ENCODE data around the gene PDE7B.

PDE7B gene

DNA sequence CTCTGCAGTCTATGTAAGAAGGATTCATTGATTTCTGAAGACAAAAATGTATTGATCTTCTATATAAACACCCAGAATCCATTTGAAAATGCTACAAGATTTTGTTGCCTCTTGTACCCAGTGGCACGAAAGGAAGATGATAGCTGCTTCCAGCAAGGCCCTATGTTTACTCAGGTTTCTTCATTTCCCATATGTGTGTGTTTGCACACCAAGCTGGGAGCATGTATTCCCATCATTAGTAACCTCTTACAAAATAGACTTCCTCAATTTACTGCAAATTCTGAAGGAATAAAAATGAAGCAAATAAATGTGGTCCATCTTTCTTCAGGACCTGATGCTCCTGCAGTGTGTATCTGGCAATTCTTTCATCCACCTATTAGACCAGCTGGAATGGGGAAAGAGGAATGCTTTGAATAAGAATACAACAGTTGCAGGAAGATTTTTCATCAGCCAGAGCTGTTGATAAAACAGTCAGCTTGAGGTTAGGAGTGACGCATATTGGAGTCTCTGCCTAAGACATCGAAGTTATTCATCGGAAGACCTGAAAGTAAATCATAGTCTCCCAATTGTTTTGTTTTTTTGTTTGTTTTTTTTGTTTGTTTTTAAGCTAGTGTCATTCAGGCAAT, 132.3 kb downstream of the PDE7B start:
- 95 to 100% methylated on average over 3 to 4 of the region's 4 CpGs for WGBS, 2 experiments (ENCODE audit: insufficient coverage in 2 of 2)

DNA sequence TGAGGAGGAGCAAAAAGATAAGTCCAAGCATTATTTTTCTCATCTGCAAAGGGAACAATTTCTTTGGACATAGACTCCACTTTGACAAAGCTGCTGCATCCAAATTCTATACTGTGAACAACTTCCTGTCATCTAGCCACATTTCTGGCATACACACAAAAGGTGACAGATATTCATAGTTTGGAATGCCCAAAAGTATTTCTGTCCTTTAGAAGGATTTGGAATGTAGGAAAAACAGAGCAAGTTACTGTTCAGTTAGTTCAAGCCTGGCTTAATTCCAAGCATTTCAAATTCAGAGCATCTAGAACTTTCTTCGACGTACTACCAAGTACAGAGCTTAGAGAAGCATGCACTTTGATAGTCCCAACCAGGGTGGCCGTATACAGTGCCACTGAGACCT, 134.0 kb downstream of the PDE7B start:
- WGBS, 2 experiments (ENCODE audit: insufficient coverage in 2 of 2), result 95 to 100% methylated on average over 3 of the region's 3 CpGs
- Histone ChIP-seq H3K9me3 (ENCODE audit: control insufficient read depth, low read length) (no peaks in the 10 kb centered on the region), H3K4me3 (ENCODE audit: extremely low read depth, insufficient read depth, low read length, poor library complexity, severe bottlenecking) (no peak overlapping the region), H3K27ac (ENCODE audit: low read depth, low read length, severe bottlenecking) (no peak overlapping the region), H3K4me1 (ENCODE audit: control insufficient read depth, insufficient read depth, low read length, poor library complexity, severe bottlenecking) (no peaks in the 10 kb centered on the region), H3K36me3 (ENCODE audit: control insufficient read depth, insufficient read depth, low read length) (no peaks in the 10 kb centered on the region)

More for the DNA sequence above, 132.3 kb downstream of the PDE7B start:
- H3K9me3 ChIP-seq (ENCODE audit: control insufficient read depth, low read length), result no peaks in the 10 kb centered on the region
- H3K27ac ChIP-seq (ENCODE audit: low read depth, low read length, severe bottlenecking), result no peak overlapping the region
- no peak overlapping the region for H3K4me3 ChIP-seq (ENCODE audit: extremely low read depth, insufficient read depth, low read length, poor library complexity, severe bottlenecking)
- no peaks in the 10 kb centered on the region for H3K36me3 ChIP-seq (ENCODE audit: control insufficient read depth, insufficient read depth, low read length)
- H3K4me1 ChIP-seq (ENCODE audit: control insufficient read depth, insufficient read depth, low read length, poor library complexity, severe bottlenecking), result no peaks in the 10 kb centered on the region

DNA sequence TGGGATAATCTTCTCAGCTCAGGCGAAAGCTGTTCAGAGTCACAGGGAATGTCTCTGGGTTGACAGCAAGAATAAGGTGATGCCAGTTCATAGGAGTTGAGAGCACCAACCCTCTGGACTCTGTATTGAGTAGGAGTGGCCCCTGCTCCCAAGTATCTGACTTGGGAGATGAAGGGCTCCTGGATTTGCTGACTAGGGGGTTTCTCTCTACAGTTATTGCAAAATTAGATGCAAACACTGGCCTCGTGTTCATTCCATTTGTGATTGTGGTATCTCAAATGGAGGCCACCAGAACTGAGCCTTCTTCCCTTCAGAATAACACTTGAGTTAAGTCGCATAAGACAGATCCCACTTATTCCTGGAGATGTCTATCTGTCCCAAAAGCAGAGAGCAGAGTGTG, 135.7 kb downstream of the PDE7B start:
- Histone ChIP-seq H3K36me3 (ENCODE audit: control insufficient read depth, insufficient read depth, low read length) (no peaks in the 10 kb centered on the region), H3K4me1 (ENCODE audit: control insufficient read depth, insufficient read depth, low read length, poor library complexity, severe bottlenecking) (no peaks in the 10 kb centered on the region), H3K27ac (ENCODE audit: low read depth, low read length, severe bottlenecking) (no peak overlapping the region), H3K9me3 (ENCODE audit: control insufficient read depth, low read length) (no peaks in the 10 kb centered on the region), H3K4me3 (ENCODE audit: extremely low read depth, insufficient read depth, low read length, poor library complexity, severe bottlenecking) (no peak overlapping the region)
- WGBS, 2 experiments (ENCODE audit: insufficient coverage in 2 of 2), result 86% methylated on average over 3 of the region's 3 CpGs

DNA sequence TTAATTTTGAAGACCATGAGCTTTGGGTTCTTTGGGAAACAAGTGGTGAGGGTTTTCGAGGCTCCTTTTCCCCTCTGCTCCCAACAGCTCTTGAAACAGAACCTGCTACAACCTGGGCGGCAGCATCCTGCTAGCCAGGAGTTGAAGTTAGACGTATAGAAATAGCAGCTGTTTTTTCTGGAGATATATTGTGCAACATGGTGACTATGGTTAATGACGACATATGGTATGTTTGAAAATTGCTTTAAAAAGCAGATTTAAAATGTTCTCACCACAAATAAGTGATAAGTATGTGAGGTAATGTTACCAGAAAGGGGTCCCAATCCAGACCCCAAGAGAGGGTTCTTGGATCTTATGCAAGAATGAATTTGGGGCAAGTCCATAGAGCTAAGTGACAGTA, 138.9 kb downstream of the PDE7B start:
- 80% methylated on average over 1 of the region's 4 CpGs; no CpG with 5 or more reads in 1 of the 2 experiments for WGBS, 2 experiments (ENCODE audit: insufficient coverage in 2 of 2)
- H3K9me3 ChIP-seq (ENCODE audit: control insufficient read depth, low read length), result no peaks in the 10 kb centered on the region
- no peaks in the 10 kb centered on the region for H3K36me3 ChIP-seq (ENCODE audit: control insufficient read depth, insufficient read depth, low read length)
- H3K4me1 ChIP-seq (ENCODE audit: control insufficient read depth, insufficient read depth, low read length, poor library complexity, severe bottlenecking), result no peaks in the 10 kb centered on the region
- H3K4me3 ChIP-seq (ENCODE audit: extremely low read depth, insufficient read depth, low read length, poor library complexity, severe bottlenecking), result no peak overlapping the region
- no peak overlapping the region for H3K27ac ChIP-seq (ENCODE audit: low read depth, low read length, severe bottlenecking)

DNA sequence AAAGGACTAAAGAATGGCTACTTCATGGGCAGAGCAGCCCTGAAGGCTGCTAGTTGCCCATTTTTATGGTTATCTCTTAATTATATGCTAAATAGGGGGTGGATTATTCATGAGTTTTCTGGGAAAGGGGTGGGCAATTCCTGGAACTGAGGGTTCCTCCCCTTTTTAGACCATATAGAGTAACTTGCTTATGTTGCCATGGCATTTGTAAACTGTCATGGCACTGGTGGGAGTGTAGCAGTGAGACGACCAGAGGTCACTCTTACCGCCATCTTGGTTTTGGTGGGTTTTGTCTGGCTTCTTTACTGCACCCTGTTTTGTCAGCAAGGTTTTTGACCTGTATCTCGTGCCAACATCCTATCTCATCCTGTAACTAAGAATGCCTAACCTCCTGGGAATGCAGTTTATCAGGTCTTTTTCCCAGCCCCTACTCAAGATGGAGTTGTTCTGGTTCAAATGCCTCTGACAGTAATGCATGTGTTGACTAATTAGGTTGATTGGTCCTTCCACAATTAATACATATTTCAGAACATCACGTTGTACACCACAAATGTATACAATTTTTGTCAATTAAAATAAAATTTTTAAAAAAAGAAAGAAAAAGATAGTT, 139.5 kb downstream of the PDE7B start:
- WGBS, 2 experiments (ENCODE audit: insufficient coverage in 2 of 2), result 88 to 90% methylated on average over 1 to 3 of the region's 4 CpGs
- no peaks in the 10 kb centered on the region for H3K36me3 ChIP-seq (ENCODE audit: control insufficient read depth, insufficient read depth, low read length)
- H3K4me3 ChIP-seq (ENCODE audit: extremely low read depth, insufficient read depth, low read length, poor library complexity, severe bottlenecking), result no peak overlapping the region
- no peak overlapping the region for H3K27ac ChIP-seq (ENCODE audit: low read depth, low read length, severe bottlenecking)
- H3K4me1 ChIP-seq (ENCODE audit: control insufficient read depth, insufficient read depth, low read length, poor library complexity, severe bottlenecking), result no peaks in the 10 kb centered on the region
- H3K9me3 ChIP-seq (ENCODE audit: control insufficient read depth, low read length), result no peaks in the 10 kb centered on the region

DNA sequence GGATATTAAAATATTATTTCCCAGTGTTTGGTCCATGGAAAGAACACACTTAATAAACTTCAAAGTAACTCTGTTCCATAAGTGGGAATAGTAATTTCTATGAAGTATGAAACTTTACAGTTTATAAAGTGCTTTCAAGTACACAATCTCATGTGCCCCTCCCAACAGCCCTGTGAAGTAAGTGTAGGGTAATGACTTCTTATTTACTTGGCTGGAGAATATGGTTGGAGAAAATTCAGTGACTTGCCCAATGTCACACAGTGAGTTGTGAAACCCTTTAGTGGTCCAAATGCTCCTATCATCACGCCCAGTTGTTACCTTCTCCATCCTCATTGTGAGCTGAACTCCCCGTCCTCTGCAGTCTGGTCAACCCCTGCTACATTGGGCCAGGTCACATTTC, 141.2 kb downstream of the PDE7B start:
- no peaks in the 10 kb centered on the region for H3K4me1 ChIP-seq (ENCODE audit: control insufficient read depth, insufficient read depth, low read length, poor library complexity, severe bottlenecking)
- no peaks in the 10 kb centered on the region for H3K9me3 ChIP-seq (ENCODE audit: control insufficient read depth, low read length)
- no peaks in the 10 kb centered on the region for H3K36me3 ChIP-seq (ENCODE audit: control insufficient read depth, insufficient read depth, low read length)
- H3K4me3 ChIP-seq (ENCODE audit: extremely low read depth, insufficient read depth, low read length, poor library complexity, severe bottlenecking), result no peak overlapping the region
- no peak overlapping the region for H3K27ac ChIP-seq (ENCODE audit: low read depth, low read length, severe bottlenecking)
- WGBS, 2 experiments (ENCODE audit: insufficient coverage in 2 of 2), result 83% methylated on average over 1 of the region's 2 CpGs; no CpG with 5 or more reads in 1 of the 2 experiments

DNA sequence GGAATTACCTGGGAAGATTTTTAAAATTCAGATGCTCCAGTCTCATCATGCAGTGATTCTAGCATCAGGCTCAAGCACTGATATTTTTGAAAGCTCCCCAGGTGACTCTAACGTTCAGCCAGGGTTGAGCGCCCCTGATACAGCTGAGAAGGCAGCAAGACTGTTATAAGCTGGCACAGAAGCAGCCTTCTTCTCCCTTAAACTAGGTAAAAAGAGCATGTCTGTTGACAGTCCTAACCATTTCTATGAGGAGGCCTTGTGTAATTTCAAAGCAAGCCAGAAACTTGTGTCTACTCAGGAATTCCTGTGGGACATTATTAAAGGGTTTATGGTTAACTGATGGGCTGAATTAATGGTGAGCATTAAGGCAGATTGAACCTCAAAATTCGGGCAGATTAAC, 141.9 kb downstream of the PDE7B start:
- Histone ChIP-seq H3K9me3 (ENCODE audit: control insufficient read depth, low read length) (no peaks in the 10 kb centered on the region), H3K4me1 (ENCODE audit: control insufficient read depth, insufficient read depth, low read length, poor library complexity, severe bottlenecking) (no peaks in the 10 kb centered on the region), H3K27ac (ENCODE audit: low read depth, low read length, severe bottlenecking) (no peak overlapping the region), H3K4me3 (ENCODE audit: extremely low read depth, insufficient read depth, low read length, poor library complexity, severe bottlenecking) (no peak overlapping the region), H3K36me3 (ENCODE audit: control insufficient read depth, insufficient read depth, low read length) (no peaks in the 10 kb centered on the region)
- WGBS, 2 experiments (ENCODE audit: insufficient coverage in 2 of 2), result 85 to 87% methylated on average over 3 of the region's 3 CpGs

DNA sequence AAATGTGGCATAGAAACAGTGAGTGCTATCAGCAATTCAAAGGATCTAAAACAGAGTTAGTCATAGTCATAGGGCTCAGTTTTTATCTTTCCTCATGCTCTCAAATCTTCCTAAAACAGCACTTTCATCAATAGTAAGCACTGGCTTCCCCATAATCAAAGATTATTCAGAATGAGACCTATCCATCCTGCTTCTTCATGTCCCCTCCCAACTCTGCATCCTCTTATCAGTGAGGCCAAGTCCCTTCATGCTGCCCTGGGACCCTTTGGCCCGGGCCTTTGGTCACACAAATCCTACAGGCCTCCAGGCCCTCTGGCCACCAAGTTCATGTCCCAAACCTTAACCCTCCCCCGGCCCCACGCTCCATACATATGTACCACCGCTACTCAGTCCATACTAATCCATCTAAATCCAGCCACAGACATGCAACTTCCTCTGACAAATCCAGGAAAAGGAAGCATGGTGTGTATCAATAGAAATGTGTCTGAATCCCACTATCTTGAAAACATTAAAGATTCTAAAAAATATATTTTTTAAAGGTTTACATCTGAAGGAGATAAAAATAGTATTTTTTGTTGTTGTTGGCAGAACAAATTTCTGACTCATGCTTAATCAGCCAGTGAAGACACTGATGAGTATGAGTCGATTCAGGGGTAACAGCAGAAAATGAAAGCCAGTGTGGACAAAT, 143.5 kb downstream of the PDE7B start:
- Histone ChIP-seq H3K4me3 (ENCODE audit: extremely low read depth, insufficient read depth, low read length, poor library complexity, severe bottlenecking) (no peak overlapping the region), H3K27ac (ENCODE audit: low read depth, low read length, severe bottlenecking) (no peak overlapping the region)
- 86 to 96% methylated on average over 2 to 3 of the region's 5 CpGs for WGBS, 2 experiments (ENCODE audit: insufficient coverage in 2 of 2)

DNA sequence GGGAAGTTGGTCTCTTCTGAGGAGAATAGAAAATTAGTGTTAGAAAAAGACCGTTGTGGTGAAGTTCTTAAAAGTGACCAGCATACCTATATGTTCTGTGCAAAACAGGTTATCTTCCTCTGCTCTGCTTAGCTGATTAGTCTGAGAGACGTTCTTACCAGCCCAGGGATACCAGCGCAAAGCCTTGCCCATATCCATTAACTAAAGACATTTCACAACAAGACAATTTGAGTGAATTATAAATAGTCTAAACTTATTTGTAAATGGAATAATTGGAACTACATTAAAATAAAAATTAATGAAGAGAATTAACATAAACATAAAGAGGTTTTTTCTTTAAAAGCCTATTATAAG, 144.0 kb downstream of the PDE7B start:
- H3K36me3 ChIP-seq (ENCODE audit: control insufficient read depth, insufficient read depth, low read length), result no peaks in the 10 kb centered on the region
- 100% methylated on average over 1 of the region's 3 CpGs; no CpG with 5 or more reads in 1 of the 2 experiments for WGBS, 2 experiments (ENCODE audit: insufficient coverage in 2 of 2)
- H3K9me3 ChIP-seq (ENCODE audit: control insufficient read depth, low read length), result peaks cover 12% of the 10 kb centered on the region
- H3K27ac ChIP-seq (ENCODE audit: low read depth, low read length, severe bottlenecking), result no peak overlapping the region
- no peaks in the 10 kb centered on the region for H3K4me1 ChIP-seq (ENCODE audit: control insufficient read depth, insufficient read depth, low read length, poor library complexity, severe bottlenecking)
- H3K4me3 ChIP-seq (ENCODE audit: extremely low read depth, insufficient read depth, low read length, poor library complexity, severe bottlenecking), result no peak overlapping the region

More for the DNA sequence above, 143.5 kb downstream of the PDE7B start:
- Histone ChIP-seq H3K36me3 (ENCODE audit: control insufficient read depth, insufficient read depth, low read length) (no peaks in the 10 kb centered on the region), H3K4me1 (ENCODE audit: control insufficient read depth, insufficient read depth, low read length, poor library complexity, severe bottlenecking) (no peaks in the 10 kb centered on the region), H3K9me3 (ENCODE audit: control insufficient read depth, low read length) (peaks cover 9% of the 10 kb centered on the region)

DNA sequence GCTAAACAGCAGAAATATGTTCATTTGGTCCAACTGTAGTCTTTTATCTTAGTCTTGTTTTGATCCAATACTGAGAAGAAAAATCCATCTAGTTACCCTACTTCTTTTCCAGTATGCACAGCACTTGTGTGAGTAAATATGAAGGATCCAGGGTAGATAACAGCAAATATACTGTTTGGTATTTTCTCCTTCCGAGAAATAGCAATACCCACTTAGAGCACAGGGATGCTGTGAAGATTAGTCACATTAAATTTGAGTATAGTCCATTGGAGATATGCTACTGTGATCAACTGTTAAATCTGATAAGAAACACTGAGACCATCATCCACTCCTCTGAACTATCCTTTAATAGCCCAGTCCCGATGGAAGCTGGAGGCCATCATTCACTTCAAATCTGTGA, 145.2 kb downstream of the PDE7B start:
- Histone ChIP-seq H3K4me3 (ENCODE audit: extremely low read depth, insufficient read depth, low read length, poor library complexity, severe bottlenecking) (no peak overlapping the region), H3K9me3 (ENCODE audit: control insufficient read depth, low read length) (peaks cover 12% of the 10 kb centered on the region), H3K27ac (ENCODE audit: low read depth, low read length, severe bottlenecking) (no peak overlapping the region), H3K36me3 (ENCODE audit: control insufficient read depth, insufficient read depth, low read length) (no peaks in the 10 kb centered on the region), H3K4me1 (ENCODE audit: control insufficient read depth, insufficient read depth, low read length, poor library complexity, severe bottlenecking) (no peaks in the 10 kb centered on the region)
- 100% methylated on average over 1 of the region's 2 CpGs; no CpG with 5 or more reads in 1 of the 2 experiments for WGBS, 2 experiments (ENCODE audit: insufficient coverage in 2 of 2)

DNA sequence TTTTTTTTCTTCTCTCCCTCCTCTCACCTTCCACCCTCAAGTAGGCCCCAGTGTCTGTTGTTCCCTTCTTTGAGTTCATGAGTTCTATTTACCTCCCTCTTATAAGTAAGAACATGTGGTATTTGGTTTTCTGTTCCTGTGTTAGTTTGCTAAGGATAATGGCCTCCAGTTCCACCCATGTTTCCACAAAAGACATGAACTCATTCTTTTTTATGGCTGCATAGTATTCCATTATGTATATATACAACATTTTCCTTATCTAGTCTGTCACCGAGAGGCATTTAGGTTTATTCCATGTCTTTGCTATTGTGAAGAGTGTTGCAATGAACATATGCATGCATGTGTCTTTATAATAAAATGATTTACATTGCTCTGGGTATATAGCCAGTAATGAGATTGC, 147.9 kb downstream of the PDE7B start:
- Histone ChIP-seq H3K36me3 (ENCODE audit: control insufficient read depth, insufficient read depth, low read length) (no peaks in the 10 kb centered on the region), H3K9me3 (ENCODE audit: control insufficient read depth, low read length) (peaks cover 12% of the 10 kb centered on the region)
- WGBS, 2 experiments (ENCODE audit: insufficient coverage in 2 of 2), result no CpG with 5 or more reads among the region's 1 CpG

More for the DNA sequence above, 147.9 kb downstream of the PDE7B start:
- Histone ChIP-seq H3K27ac (ENCODE audit: low read depth, low read length, severe bottlenecking) (no peak overlapping the region), H3K4me3 (ENCODE audit: extremely low read depth, insufficient read depth, low read length, poor library complexity, severe bottlenecking) (no peak overlapping the region), H3K4me1 (ENCODE audit: control insufficient read depth, insufficient read depth, low read length, poor library complexity, severe bottlenecking) (no peaks in the 10 kb centered on the region)

All from mesodermal cell (in vitro differentiated cells).